Measurements from ENCODE around the gene GUCY2C. TPM values are rescaled to one million over a fixed set of nuclear protein-coding genes. Genes with fewer than 3 reads are reported as not detected.

Gene GUCY2C
- total RNA-seq, 1 donor = not detected

GRCh38 chr12:14571779-14572178 is 124.6 kb downstream of the GUCY2C start:
- H3K27ac ChIP-seq (ENCODE audit: low read depth, low read length) = no peak overlapping the region
- no peaks in the 10 kb centered on the region for H3K79me2 ChIP-seq (ENCODE audit: insufficient read depth, low read length)
- no peak overlapping the region for H3K4me2 ChIP-seq (ENCODE audit: insufficient read depth, low read length)
- H3K36me3 ChIP-seq (ENCODE audit: insufficient read depth, low read length) = no peaks in the 10 kb centered on the region
- TF ChIP-seq CTCF (IDR thresholded peaks at IDR 0.05; ENCODE audit: extremely low read depth, low read depth, low read length) = no peak
- no peaks in the 10 kb centered on the region for H3K9me3 ChIP-seq (ENCODE audit: low read depth, low read length)
- no peaks in the 10 kb centered on the region for H4K20me1 ChIP-seq (ENCODE audit: insufficient read depth, low read length)
- no peak overlapping the region for H3K4me3 ChIP-seq (ENCODE audit: insufficient read depth, low read length)
- no peak overlapping the region for H2AFZ ChIP-seq (ENCODE audit: low read length)
- no peaks in the 10 kb centered on the region for H3K4me1 ChIP-seq (ENCODE audit: insufficient read depth, low read length)
- no peak for DNase-seq (ENCODE audit: insufficient read length, low spot score, missing footprints)
- H3K27me3 ChIP-seq (ENCODE audit: insufficient read depth, low read length) = no peaks in the 10 kb centered on the region

GRCh38 chr12:14570231-14570630 is 126.2 kb downstream of the GUCY2C start:
- no peaks in the 10 kb centered on the region for H3K79me2 ChIP-seq (ENCODE audit: insufficient read depth, low read length)
- TF ChIP-seq CTCF (IDR thresholded peaks at IDR 0.05; ENCODE audit: extremely low read depth, low read depth, low read length) = no peak
- no peaks in the 10 kb centered on the region for H4K20me1 ChIP-seq (ENCODE audit: insufficient read depth, low read length)
- no peaks in the 10 kb centered on the region for H3K9me3 ChIP-seq (ENCODE audit: low read depth, low read length)
- no peak overlapping the region for H3K27ac ChIP-seq (ENCODE audit: low read depth, low read length)
- no peak for DNase-seq (ENCODE audit: insufficient read length, low spot score, missing footprints)
- H3K36me3 ChIP-seq (ENCODE audit: insufficient read depth, low read length) = no peaks in the 10 kb centered on the region
- H2AFZ ChIP-seq (ENCODE audit: low read length) = no peak overlapping the region
- H3K4me1 ChIP-seq (ENCODE audit: insufficient read depth, low read length) = no peaks in the 10 kb centered on the region
- no peak overlapping the region for H3K4me3 ChIP-seq (ENCODE audit: insufficient read depth, low read length)
- no peak overlapping the region for H3K4me2 ChIP-seq (ENCODE audit: insufficient read depth, low read length)
- no peaks in the 10 kb centered on the region for H3K27me3 ChIP-seq (ENCODE audit: insufficient read depth, low read length)

GRCh38 chr12:14567351-14568162 is 128.8 kb downstream of the GUCY2C start, which contains the start of gene PLBD1:
PLBD1 (minus strand) TSS chr12:14567883; CDS start chr12:14567696, 187 bp downstream.
- Histone ChIP-seq H3K4me2 (ENCODE audit: insufficient read depth, low read length) (peak within 1 kb of the TSS; percentile 73), H3K27ac (ENCODE audit: low read depth, low read length) (no peak within 1 kb of the TSS), H3K4me1 (ENCODE audit: insufficient read depth, low read length) (no peaks in the 10 kb centered on the region), H3K27me3 (ENCODE audit: insufficient read depth, low read length) (no peaks in the 10 kb centered on the region), H3K4me3 (ENCODE audit: insufficient read depth, low read length) (peak within 1 kb of the TSS; percentile 64), H3K36me3 (ENCODE audit: insufficient read depth, low read length) (no peaks in the 10 kb centered on the region), H4K20me1 (ENCODE audit: insufficient read depth, low read length) (no peaks in the 10 kb centered on the region), H2AFZ (ENCODE audit: low read length) (peak within 1 kb of the TSS; percentile 78), H3K79me2 (ENCODE audit: insufficient read depth, low read length) (no peaks in the 10 kb centered on the region), H3K9me3 (ENCODE audit: low read depth, low read length) (no peaks in the 10 kb centered on the region)
- no peak for TF ChIP-seq CTCF (IDR thresholded peaks at IDR 0.05; ENCODE audit: extremely low read depth, low read depth, low read length)
- peak; percentile 81 for DNase-seq (ENCODE audit: insufficient read length, low spot score, missing footprints)

- no peak overlapping the region for H3K4me3 ChIP-seq (ENCODE audit: insufficient read depth, low read length)
- H4K20me1 ChIP-seq (ENCODE audit: insufficient read depth, low read length) = no peaks in the 10 kb centered on the region
- no peak for DNase-seq (ENCODE audit: insufficient read length, low spot score, missing footprints)
- H3K4me2 ChIP-seq (ENCODE audit: insufficient read depth, low read length) = no peak overlapping the region
- H3K27ac ChIP-seq (ENCODE audit: low read depth, low read length) = no peak overlapping the region
- no peaks in the 10 kb centered on the region for H3K79me2 ChIP-seq (ENCODE audit: insufficient read depth, low read length)
- no peak overlapping the region for H2AFZ ChIP-seq (ENCODE audit: low read length)
- H3K36me3 ChIP-seq (ENCODE audit: insufficient read depth, low read length) = no peaks in the 10 kb centered on the region
- H3K27me3 ChIP-seq (ENCODE audit: insufficient read depth, low read length) = no peaks in the 10 kb centered on the region
- no peaks in the 10 kb centered on the region for H3K4me1 ChIP-seq (ENCODE audit: insufficient read depth, low read length)
- H3K9me3 ChIP-seq (ENCODE audit: low read depth, low read length) = no peaks in the 10 kb centered on the region
- no peak for TF ChIP-seq CTCF (IDR thresholded peaks at IDR 0.05; ENCODE audit: extremely low read depth, low read depth, low read length)
Measured at GRCh38 chr12:14564336-14564959, 132.0 kb downstream of the GUCY2C start.
